SU-DHL-6 (cell line): ENCODE results near the gene TNFAIP8.

Experiments
- H2AFZ ChIP-seq: fragments of 200-600 bp; sonication (generic); 2 replicates; pipeline ENCODE4 v1.6.1; 2014; ENCODE audit warnings: low read depth, mild to moderate bottlenecking, moderate library complexity, mixed read lengths, antibody characterized with exemption, low read length; ENCODE audit not compliant: severe bottlenecking
- H3F3A ChIP-seq: fragments of 200-600 bp; shearing (Covaris generic); 2 replicates; pipeline ENCODE4 v1.6.0; 2016; ENCODE audit warnings: antibody characterized with exemption, mild to moderate bottlenecking; ENCODE audit not compliant: insufficient read depth
- H3K27ac ChIP-seq: fragments of 200-600 bp; sonication (generic); 2 replicates; pipeline ENCODE4 v1.5.1; 2016; ENCODE audit warnings: low read depth, mild to moderate bottlenecking, low read length, moderate library complexity, mixed read lengths
- H3K27me3 ChIP-seq: fragments of 200-600 bp; sonication (generic), shearing (Covaris generic); 2 replicates; pipeline ENCODE4 v1.6.0; 2014; ENCODE audit warnings: mild to moderate bottlenecking, low read length
- H3K36me3 ChIP-seq: fragments of 200-600 bp; sonication (generic); 2 replicates; pipeline ENCODE4 v1.6.1; 2014; ENCODE audit warnings: mild to moderate bottlenecking, low read length, mixed read lengths
- H3K4me2 ChIP-seq: fragments of 300-600, 200-600 bp; shearing (Covaris generic), sonication (generic); 2 replicates; pipeline ENCODE4 v1.6.0; 2014; ENCODE audit warnings: low read length, low read depth, mild to moderate bottlenecking; ENCODE audit not compliant: poor library complexity, severe bottlenecking
- H3K4me3 ChIP-seq: fragments of 200-600 bp; sonication (generic); 2 replicates; pipeline ENCODE4 v1.5.1; 2014; ENCODE audit warnings: antibody characterized with exemption, low read length, mild to moderate bottlenecking, mixed read lengths; ENCODE audit not compliant: insufficient read depth, poor library complexity, severe bottlenecking
- H3K79me2 ChIP-seq: fragments of 200-600 bp; sonication (generic); 2 replicates; pipeline ENCODE4 v1.6.1; 2014; ENCODE audit warnings: mild to moderate bottlenecking, low read length, moderate library complexity; ENCODE audit not compliant: insufficient read depth
- H3K9ac ChIP-seq: fragments of 200-600 bp; sonication (generic); 2 replicates; pipeline ENCODE4 v1.7.0; 2014; ENCODE audit warnings: mild to moderate bottlenecking, low read length
- H3K9me2 ChIP-seq: fragments of 200-600 bp; sonication (generic); replicated peaks from 2 replicates; pipeline ENCODE4 v1.6.1; 2014; ENCODE audit warnings: low read length; ENCODE audit not compliant: insufficient read depth
- H3K9me3 ChIP-seq: fragments of 200-600 bp; sonication (generic); 2 replicates; pipeline ENCODE4 v1.6.1; 2014; ENCODE audit warnings: low read length, mixed read lengths; ENCODE audit not compliant: insufficient read depth
- H4K20me1 ChIP-seq: fragments of 200-600 bp; sonication (generic); 2 replicates; pipeline ENCODE4 v1.6.1; 2014; ENCODE audit warnings: low read depth, mild to moderate bottlenecking, antibody characterized with exemption, low read length, moderate library complexity, mixed read lengths
- CTCF ChIP-seq: fragments of 200-600 bp; sonication (generic); IDR thresholded peaks from one replicate; pipeline ENCODE4 v1.5.1; 2017; ENCODE audit warnings: antibody characterized with exemption, mild to moderate bottlenecking, low read length, moderate library complexity; ENCODE audit not compliant: insufficient read depth, poor library complexity, severe bottlenecking
- EZH2phosphoT487 ChIP-seq: fragments of 200-600 bp; sonication (generic), shearing (Covaris generic); conservative IDR thresholded peaks from 2 replicates; pipeline ENCODE4 v1.6.1; 2018; ENCODE audit warnings: mild to moderate bottlenecking, antibody characterized with exemption, low read length, moderate library complexity, mixed read lengths

Gene TNFAIP8

GRCh38 chr5:119318256-119318894 is 37.4 kb upstream of the TNFAIP8 start:
- Histone ChIP-seq H4K20me1 (no peaks in the 10 kb centered on the region), H3K9me3 (no peaks in the 10 kb centered on the region), H3K27me3 (no peaks in the 10 kb centered on the region), H3F3A (peaks cover 21% of the 10 kb centered on the region), H3K9me2 (no peaks in the 10 kb centered on the region), H3K9ac (no peak overlapping the region), H3K27ac (no peak overlapping the region; the same call in 1 of the 2 replicates), H3K36me3 (no peaks in the 10 kb centered on the region), H2AFZ (no peak overlapping the region), H3K79me2 (peaks cover 87% of the 10 kb centered on the region), H3K4me2 (peak overlapping the region; percentile 32), H3K4me3 (no peak overlapping the region)
- TF ChIP-seq EZH2phosphoT487 (no peak), CTCF (no peak)

- H3K27me3 ChIP-seq = no peaks in the 10 kb centered on the region
- H4K20me1 ChIP-seq = no peaks in the 10 kb centered on the region
- H3K9ac ChIP-seq = no peak overlapping the region
- peaks cover 11% of the 10 kb centered on the region for H3F3A ChIP-seq
- H2AFZ ChIP-seq = no peak overlapping the region
- H3K36me3 ChIP-seq = no peaks in the 10 kb centered on the region
- H3K4me3 ChIP-seq = no peak overlapping the region
- H3K79me2 ChIP-seq = peaks cover 87% of the 10 kb centered on the region
- TF ChIP-seq EZH2phosphoT487 (no peak), CTCF (no peak)
- no peak overlapping the region for H3K4me2 ChIP-seq
- no peaks in the 10 kb centered on the region for H3K9me2 ChIP-seq
- H3K27ac ChIP-seq = no peak overlapping the region
- no peaks in the 10 kb centered on the region for H3K9me3 ChIP-seq
Observed at GRCh38 chr5:119319401-119319800, 36.4 kb upstream of the TNFAIP8 start.

- Histone ChIP-seq H3K4me3 (no peak overlapping the region), H3K36me3 (no peaks in the 10 kb centered on the region), H3K9me2 (no peaks in the 10 kb centered on the region), H3K27me3 (no peaks in the 10 kb centered on the region), H4K20me1 (0 out of 2 replicates have a peak, but pooled peaks cover 3% of the 10 kb centered on the region), H3K9ac (no peak overlapping the region), H3F3A (peaks cover 6% of the 10 kb centered on the region), H3K27ac (no peak overlapping the region), H2AFZ (no peak overlapping the region), H3K9me3 (no peaks in the 10 kb centered on the region), H3K4me2 (no peak overlapping the region), H3K79me2 (peaks cover 87% of the 10 kb centered on the region)
- TF ChIP-seq CTCF = no peak
- TF ChIP-seq EZH2phosphoT487 = no peak
Observed at GRCh38 chr5:119319890-119320289, 35.9 kb upstream of the TNFAIP8 start.
